HG02885 (cell line): ENCODE measurements around the gene PKD2.
A peak's percentile ranks its signal among the peaks of the same experiment; 100 is the strongest.

ENCODE experiments used
- ATAC-seq: cut with Tn5 transposase; IDR thresholded peaks from one replicate; pipeline ENCODE4 v1.9.1; 2021; ENCODE audit warnings: mild to moderate bottlenecking; ENCODE audit not compliant: unreplicated experiment, poor library complexity

Gene PKD2

GRCh38 chr4:88007304-88008121, at the start of gene PKD2:
Gene PKD2, plus strand, starts transcription at chr4:88007635. Its CDS starts 99 bp downstream, at chr4:88007734.
- peak; percentile 89 for ATAC-seq

- no peak for ATAC-seq
Observed at GRCh38 chr4:87961993-87962392, 45.4 kb upstream of the PKD2 start.

- no peak for ATAC-seq
Observed at GRCh38 chr4:87962398-87963146, 44.9 kb upstream of the PKD2 start.

GRCh38 chr4:87965501-87965975, 41.9 kb upstream of the PKD2 start:
- no peak for ATAC-seq

GRCh38 chr4:87966095-87966496, 41.3 kb upstream of the PKD2 start:
- no peak for ATAC-seq

- no peak for ATAC-seq
Observed at GRCh38 chr4:87967193-87967592, 40.2 kb upstream of the PKD2 start.

GRCh38 chr4:87970121-87970520, 37.3 kb upstream of the PKD2 start:
- no peak for ATAC-seq

- no peak for ATAC-seq
Observed at GRCh38 chr4:87971866-87972265, 35.6 kb upstream of the PKD2 start.

- ATAC-seq: peak; percentile 82
Observed at GRCh38 chr4:87973283-87974169, 33.9 kb upstream of the PKD2 start.

- ATAC-seq: peak; percentile 21
Observed at GRCh38 chr4:87974856-87975462, 32.5 kb upstream of the PKD2 start.

- peak; percentile 63 for ATAC-seq
Observed at GRCh38 chr4:87975466-87975865, 32.0 kb upstream of the PKD2 start, which contains the start of gene SPP1. Gene SPP1, plus strand, starts transcription at chr4:87975714. Its CDS starts 1,182 bp downstream, at chr4:87976896.

- no peak for ATAC-seq
Observed at GRCh38 chr4:87977521-87978278, 29.7 kb upstream of the PKD2 start.

- ATAC-seq: no peak
Observed at GRCh38 chr4:87978681-87979080, 28.8 kb upstream of the PKD2 start.

GRCh38 chr4:87979810-87980209, 27.6 kb upstream of the PKD2 start:
- ATAC-seq: no peak

- ATAC-seq: no peak
Observed at GRCh38 chr4:87981486-87981885, 25.9 kb upstream of the PKD2 start.

GRCh38 chr4:87982036-87982435, 25.4 kb upstream of the PKD2 start:
- no peak for ATAC-seq

GRCh38 chr4:87982446-87983010, 24.9 kb upstream of the PKD2 start:
- ATAC-seq: no peak

GRCh38 chr4:87983996-87984395, 23.4 kb upstream of the PKD2 start:
- no peak for ATAC-seq
